MM.1S (cell line): ENCODE data around the gene SLC40A1.

Source experiments
- CTCF ChIP-seq: fragments of 300-600 bp; sonication (generic); IDR thresholded peaks from 2 replicates; pipeline ENCODE4 v1.5.1; 2016; ENCODE audit warnings: antibody characterized with exemption, low read length, mixed read lengths
- EZH2phosphoT487 ChIP-seq: fragments of 300-600 bp; sonication (generic); IDR thresholded peaks from 2 replicates; pipeline ENCODE4 v1.6.1; 2018; ENCODE audit warnings: antibody characterized with exemption, low read length

- no peak for TF ChIP-seq CTCF
- no peak for TF ChIP-seq EZH2phosphoT487
Observed at GRCh38 chr2:189608795-189609422, 28.3 kb upstream of the SLC40A1 start.
